Measurements from ENCODE around the gene SYAP1.

SYAP1 gene

GRCh38 chrX:16739574-16739973 is 20.2 kb downstream of the SYAP1 start:
- no peaks in the 10 kb centered on the region for H3K9me3 ChIP-seq (ENCODE audit: insufficient read depth, low read length, severe bottlenecking)
- TF ChIP-seq CTCF (IDR thresholded peaks at IDR 0.05; ENCODE audit: borderline replicate concordance, extremely low read depth, low read length, poor library complexity, severe bottlenecking) (no peak), EZH2 (IDR thresholded peaks at IDR 0.05; ENCODE audit: borderline replicate concordance, low read depth, low read length, severe bottlenecking) (no peak)
- no peak for DNase-seq
- H3K36me3 ChIP-seq (ENCODE audit: insufficient read depth, low read length) = peaks cover 26% of the 10 kb centered on the region
- H2AFZ ChIP-seq (ENCODE audit: low read depth, low read length) = no peak overlapping the region
- H4K20me1 ChIP-seq (ENCODE audit: insufficient read depth, low read length) = no peaks in the 10 kb centered on the region
- H3K9ac ChIP-seq (ENCODE audit: low read depth, low read length) = no peak overlapping the region
- no peak overlapping the region for H3K4me3 ChIP-seq (ENCODE audit: low read depth in 1 of 2, low read length in 2 of 2)
- no peak for ATAC-seq (ENCODE audit: insufficient read depth, low read depth)
- H3K27me3 ChIP-seq (ENCODE audit: insufficient read depth, low read length, poor library complexity) = no peaks in the 10 kb centered on the region
- H3K79me2 ChIP-seq (ENCODE audit: insufficient read depth, low read length) = no peaks in the 10 kb centered on the region
- H3K4me1 ChIP-seq (ENCODE audit: insufficient read depth, low read length) = no peaks in the 10 kb centered on the region
- no peak overlapping the region for H3K4me2 ChIP-seq (ENCODE audit: insufficient read depth, low read length)
- H3K27ac ChIP-seq (ENCODE audit: low read length) = no peak overlapping the region

DNA sequence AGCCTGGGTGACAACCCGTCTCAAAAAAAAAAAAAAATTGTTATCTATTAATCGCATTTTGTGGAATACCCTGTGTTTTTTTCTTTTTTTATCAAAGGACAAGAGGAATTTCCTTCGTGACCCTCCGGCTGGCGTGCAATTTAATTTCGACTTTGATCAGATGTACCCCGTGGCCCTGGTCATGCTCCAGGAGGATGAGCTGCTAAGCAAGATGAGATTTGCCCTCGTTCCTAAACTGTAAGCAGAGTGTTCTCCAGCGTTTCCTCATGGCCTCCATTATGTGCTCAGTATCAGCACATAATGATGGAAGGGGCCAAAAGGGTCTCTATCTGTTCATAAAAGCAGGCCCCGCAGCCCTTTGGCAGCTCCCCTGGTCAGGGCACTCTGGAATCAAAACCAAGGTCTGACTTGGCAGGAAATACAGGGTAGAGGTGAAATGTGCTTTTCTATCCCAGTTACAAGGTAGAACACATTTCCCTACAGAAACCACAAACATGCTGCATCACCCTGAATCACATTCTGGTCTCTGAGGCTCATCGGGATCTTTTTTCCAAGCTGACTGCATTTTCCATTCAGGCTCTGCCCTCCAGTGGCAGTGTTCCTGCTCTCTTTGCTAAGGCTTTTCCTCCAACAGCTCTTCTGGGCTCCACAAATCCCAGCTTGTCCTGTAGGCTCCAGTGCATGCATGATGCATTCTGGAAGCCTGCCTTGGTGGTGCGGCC is 24.4 kb downstream of the SYAP1 start:
- TF ChIP-seq CTCF (IDR thresholded peaks at IDR 0.05; ENCODE audit: borderline replicate concordance, extremely low read depth, low read length, poor library complexity, severe bottlenecking) = no peak
- no peak for TF ChIP-seq EZH2 (IDR thresholded peaks at IDR 0.05; ENCODE audit: borderline replicate concordance, low read depth, low read length, severe bottlenecking)
- no peaks in the 10 kb centered on the region for H3K9me3 ChIP-seq (ENCODE audit: insufficient read depth, low read length, severe bottlenecking)
- no peak overlapping the region for H3K4me3 ChIP-seq (ENCODE audit: low read depth in 1 of 2, low read length in 2 of 2)
- H3K4me1 ChIP-seq (ENCODE audit: insufficient read depth, low read length) = no peaks in the 10 kb centered on the region
- H3K27me3 ChIP-seq (ENCODE audit: insufficient read depth, low read length, poor library complexity) = no peaks in the 10 kb centered on the region
- no peak for DNase-seq
- H3K9ac ChIP-seq (ENCODE audit: low read depth, low read length) = no peak overlapping the region
- no peak overlapping the region for H2AFZ ChIP-seq (ENCODE audit: low read depth, low read length)
- H4K20me1 ChIP-seq (ENCODE audit: insufficient read depth, low read length) = no peaks in the 10 kb centered on the region
- peaks cover 32% of the 10 kb centered on the region for H3K36me3 ChIP-seq (ENCODE audit: insufficient read depth, low read length)
- H3K4me2 ChIP-seq (ENCODE audit: insufficient read depth, low read length) = no peak overlapping the region
- no peak for ATAC-seq (ENCODE audit: insufficient read depth, low read depth)
- H3K79me2 ChIP-seq (ENCODE audit: insufficient read depth, low read length) = no peaks in the 10 kb centered on the region
- H3K27ac ChIP-seq (ENCODE audit: low read length) = no peak overlapping the region

DNA sequence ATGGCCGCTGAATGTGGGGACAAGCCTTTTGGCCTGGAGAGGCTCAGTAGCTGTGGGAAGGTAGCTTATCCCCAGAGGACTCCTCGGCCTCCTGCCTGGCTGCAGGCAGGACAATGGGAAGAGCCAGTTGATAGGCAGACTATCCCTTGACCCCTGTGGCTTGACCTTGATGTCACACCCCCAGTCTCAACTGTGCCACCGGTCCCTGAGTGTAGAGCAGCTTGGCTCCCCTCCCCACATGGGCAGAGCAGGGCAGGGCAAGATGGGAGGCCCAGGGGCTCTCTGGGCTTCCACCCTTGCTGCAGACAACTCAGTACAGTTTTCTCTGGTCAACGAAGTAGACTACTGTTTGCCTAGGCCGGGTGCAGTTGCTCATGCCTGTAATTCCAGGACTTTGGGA is 25.7 kb downstream of the SYAP1 start:
- H3K9me3 ChIP-seq (ENCODE audit: insufficient read depth, low read length, severe bottlenecking) = no peaks in the 10 kb centered on the region
- no peaks in the 10 kb centered on the region for H4K20me1 ChIP-seq (ENCODE audit: insufficient read depth, low read length)
- H3K79me2 ChIP-seq (ENCODE audit: insufficient read depth, low read length) = no peaks in the 10 kb centered on the region
- no peaks in the 10 kb centered on the region for H3K27me3 ChIP-seq (ENCODE audit: insufficient read depth, low read length, poor library complexity)
- no peaks in the 10 kb centered on the region for H3K4me1 ChIP-seq (ENCODE audit: insufficient read depth, low read length)
- peaks cover 34% of the 10 kb centered on the region for H3K36me3 ChIP-seq (ENCODE audit: insufficient read depth, low read length)
- ATAC-seq (ENCODE audit: insufficient read depth, low read depth) (no peak), DNase-seq (no peak)
- no peak overlapping the region for H3K4me3 ChIP-seq (ENCODE audit: low read depth in 1 of 2, low read length in 2 of 2)
- H3K9ac ChIP-seq (ENCODE audit: low read depth, low read length) = no peak overlapping the region
- no peak overlapping the region for H2AFZ ChIP-seq (ENCODE audit: low read depth, low read length)
- no peak overlapping the region for H3K4me2 ChIP-seq (ENCODE audit: insufficient read depth, low read length)
- H3K27ac ChIP-seq (ENCODE audit: low read length) = no peak overlapping the region
- no peak for TF ChIP-seq CTCF (IDR thresholded peaks at IDR 0.05; ENCODE audit: borderline replicate concordance, extremely low read depth, low read length, poor library complexity, severe bottlenecking)
- TF ChIP-seq EZH2 (IDR thresholded peaks at IDR 0.05; ENCODE audit: borderline replicate concordance, low read depth, low read length, severe bottlenecking) = no peak
